Neutrophil (primary cell): ENCODE measurements around the gene POT1.

ENCODE experiments used
- H3K27ac ChIP-seq: fragments of 200-600 bp; sonication (generic); 2 replicates; pipeline ENCODE4 v1.5.1; 2016; ENCODE audit warnings: mild to moderate bottlenecking, moderate library complexity
- H3K27me3 ChIP-seq: fragments of 200-600 bp; sonication (generic); 2 replicates; pipeline ENCODE4 v1.6.0; 2016; ENCODE audit warnings: mild to moderate bottlenecking
- H3K36me3 ChIP-seq: fragments of 200-600 bp; sonication (generic); 2 replicates; pipeline ENCODE4 v1.5.1; 2017
- H3K4me1 ChIP-seq, 2 experiments: fragments of 200-600 bp in 1 of 2; sonication (generic) in 1 of 2; 1 replicate in 1 of 2; 2 replicates in 1 of 2; pipeline versions ENCODE4 v1.5.1 to v1.6.1; 2013 to 2016; ENCODE audit warnings: low read depth in 1 of 2, low read length in 1 of 2, mild to moderate bottlenecking in 1 of 2, moderate library complexity in 1 of 2; ENCODE audit not compliant: control insufficient read depth in 1 of 2, insufficient read depth in 1 of 2
- H3K4me3 ChIP-seq, 2 experiments: fragments of 200-600 bp in 1 of 2; sonication (generic) in 1 of 2; 1 replicate in 1 of 2; 2 replicates in 1 of 2; pipeline ENCODE4 v1.5.1; 2013 to 2016; ENCODE audit warnings: low read depth in 1 of 2, low read length in 1 of 2, mild to moderate bottlenecking in 1 of 2, moderate library complexity in 1 of 2
- H3K9me3 ChIP-seq: fragments of 200-600 bp; sonication (generic); 2 replicates; pipeline ENCODE4 v1.5.1; 2016
- CTCF ChIP-seq: fragments of 200-600 bp; sonication (generic); IDR thresholded peaks from 2 replicates; pipeline ENCODE4 v1.5.1; 2016; ENCODE audit warnings: antibody characterized with exemption

POT1 gene

GRCh38 chr7:124893140-124893827 lies 36.3 kb downstream of the POT1 start:
- no peak overlapping the region for H3K4me3 ChIP-seq
- H3K36me3 ChIP-seq: no peaks in the 10 kb centered on the region
- H3K4me1 ChIP-seq: peaks cover 0 to 5% of the 10 kb centered on the region in 2 experiments
- no peak overlapping the region for H3K27ac ChIP-seq
- no peak for TF ChIP-seq CTCF
- H3K9me3 ChIP-seq: no peaks in the 10 kb centered on the region
- no peaks in the 10 kb centered on the region for H3K27me3 ChIP-seq

GRCh38 chr7:124887247-124887646 lies 42.4 kb downstream of the POT1 start:
- H3K9me3 ChIP-seq: no peaks in the 10 kb centered on the region
- H3K4me3 ChIP-seq: no peak overlapping the region
- no peaks in the 10 kb centered on the region for H3K27me3 ChIP-seq
- no peaks in the 10 kb centered on the region for H3K4me1 ChIP-seq
- H3K27ac ChIP-seq: no peak overlapping the region
- no peak for TF ChIP-seq CTCF
- no peaks in the 10 kb centered on the region for H3K36me3 ChIP-seq

GRCh38 chr7:124881981-124882380 lies 47.6 kb downstream of the POT1 start:
- Histone ChIP-seq H3K27ac (no peak overlapping the region), H3K4me3 (no peak overlapping the region), H3K36me3 (no peaks in the 10 kb centered on the region), H3K27me3 (no peaks in the 10 kb centered on the region), H3K4me1 (no peaks in the 10 kb centered on the region), H3K9me3 (no peaks in the 10 kb centered on the region)
- no peak for TF ChIP-seq CTCF

- Histone ChIP-seq H3K27me3 (no peaks in the 10 kb centered on the region), H3K4me3 (no peak overlapping the region), H3K27ac (no peak overlapping the region), H3K9me3 (no peaks in the 10 kb centered on the region), H3K36me3 (no peaks in the 10 kb centered on the region), H3K4me1 (no peaks in the 10 kb centered on the region)
- no peak for TF ChIP-seq CTCF
These were observed 49.9 kb downstream of the POT1 start for GRCh38 chr7:124879771-124880170.

- no peaks in the 10 kb centered on the region for H3K36me3 ChIP-seq
- H3K9me3 ChIP-seq: no peaks in the 10 kb centered on the region
- H3K4me3 ChIP-seq: no peak overlapping the region
- H3K27me3 ChIP-seq: no peaks in the 10 kb centered on the region
- no peak for TF ChIP-seq CTCF
- no peaks in the 10 kb centered on the region for H3K4me1 ChIP-seq
- H3K27ac ChIP-seq: no peak overlapping the region
These were observed 50.5 kb downstream of the POT1 start for GRCh38 chr7:124879103-124879502.
